GM18870 (cell line): ENCODE results near the gene RCBTB2.
A peak's percentile ranks its signal among the peaks of the same experiment; 100 is the strongest.

Experiments used
- ATAC-seq: cut with Tn5 transposase; IDR thresholded peaks from one replicate; pipeline ENCODE4 v1.9.1; 2021; ENCODE audit warnings: moderate library complexity; ENCODE audit not compliant: unreplicated experiment

The RCBTB2 gene

GRCh38 chr13:48496271-48497161 is 36.4 kb downstream of the RCBTB2 start:
- ATAC-seq, result no peak

- no peak for ATAC-seq
These were observed 38.0 kb downstream of the RCBTB2 start for GRCh38 chr13:48494874-48495273.

DNA sequence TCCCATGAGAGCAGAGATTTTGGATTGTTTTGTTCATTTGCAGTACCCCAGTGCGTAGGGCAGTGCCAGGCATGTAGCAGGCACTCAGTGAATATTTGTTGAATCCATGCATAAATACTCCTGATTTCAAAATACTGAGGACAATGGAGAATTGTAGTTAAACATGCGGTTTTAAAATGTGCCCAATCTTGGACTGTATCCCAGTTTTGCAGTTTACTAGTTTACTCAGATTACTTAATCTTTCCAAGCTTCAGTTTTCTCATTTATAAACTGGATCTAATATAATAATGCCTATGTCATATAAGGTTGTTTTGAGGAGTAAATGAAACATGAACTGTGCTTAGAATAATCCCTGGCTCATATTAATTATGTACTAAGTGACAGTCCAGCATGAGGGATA is 39.0 kb downstream of the RCBTB2 start:
- no peak for ATAC-seq

DNA sequence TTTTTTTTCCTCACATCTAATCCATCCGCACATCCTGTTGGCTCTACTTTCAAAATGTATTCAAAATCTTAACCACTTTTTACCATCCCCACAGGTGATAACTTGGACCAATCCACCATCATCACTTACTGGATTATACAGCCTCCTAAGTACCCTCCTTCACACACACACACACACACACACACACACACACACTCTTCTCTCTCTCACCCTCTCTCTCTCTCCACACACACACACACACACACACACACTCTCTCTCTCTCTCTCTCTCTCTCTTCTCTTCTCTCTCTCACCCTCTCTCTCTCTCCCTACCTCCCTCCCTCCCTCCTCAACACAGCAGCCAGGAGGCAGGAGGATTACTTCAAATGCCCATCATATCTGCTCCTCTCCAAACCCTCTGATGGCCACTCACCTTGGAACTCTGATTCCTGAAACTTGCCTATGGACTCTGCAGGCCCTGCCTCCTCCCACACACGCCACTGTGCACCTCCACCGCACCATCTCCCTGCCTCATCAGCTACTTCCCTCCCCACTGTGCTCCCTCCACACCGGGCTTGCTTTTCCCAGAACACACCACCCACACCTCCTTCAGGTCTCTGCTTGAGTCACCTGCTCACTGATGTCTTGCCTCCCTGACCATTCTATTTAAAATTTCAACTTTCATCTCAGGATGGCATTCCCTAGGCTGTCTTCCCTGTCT is 39.7 kb downstream of the RCBTB2 start:
- ATAC-seq, result no peak

DNA sequence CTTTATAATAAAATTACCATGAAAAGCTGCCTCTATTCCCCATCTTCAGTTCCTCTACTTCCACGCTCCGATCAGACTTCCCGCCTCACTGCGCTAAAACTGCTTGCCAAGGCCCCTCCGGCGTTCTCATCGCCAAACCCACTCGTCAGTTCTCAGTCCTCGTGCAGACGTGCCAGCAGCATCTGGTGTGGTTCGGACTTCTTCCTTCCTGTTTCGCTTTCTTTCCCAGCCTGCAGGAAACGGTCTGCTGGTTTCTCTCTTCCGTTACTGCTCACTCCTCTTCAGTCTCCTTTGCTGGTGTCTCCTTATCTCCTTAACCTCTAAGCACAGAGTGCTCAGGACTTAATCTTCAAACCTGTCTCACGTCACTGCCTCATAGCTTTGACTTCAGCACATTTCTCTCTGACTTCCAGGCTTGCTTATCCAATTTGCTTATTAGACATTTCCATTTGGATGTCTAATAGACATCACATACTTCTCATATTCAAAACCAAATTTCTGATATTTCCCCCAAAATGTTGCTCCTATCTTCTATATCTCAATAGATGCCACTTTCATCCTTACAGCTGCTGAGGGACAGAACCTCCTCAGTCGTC is 40.3 kb downstream of the RCBTB2 start:
- ATAC-seq, result peak; percentile 78

DNA sequence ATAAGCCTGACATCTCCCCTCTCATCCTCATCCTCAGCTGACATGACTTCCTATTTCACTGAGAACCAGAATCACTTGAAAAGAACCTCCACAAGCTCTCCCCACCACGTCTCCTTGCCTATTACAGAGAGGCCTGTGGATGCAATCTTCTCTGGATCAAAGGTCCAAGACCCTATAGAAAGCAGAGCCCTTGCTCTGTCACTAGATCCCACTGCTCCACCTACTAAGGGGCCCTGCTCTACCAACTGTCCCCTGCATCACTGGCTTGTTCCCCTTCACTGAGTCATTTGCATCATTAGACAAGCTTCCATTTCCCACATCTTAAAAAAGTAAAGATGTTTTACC is 40.8 kb downstream of the RCBTB2 start:
- ATAC-seq, result peak; percentile 38

GRCh38 chr13:48491423-48492095 is 41.3 kb downstream of the RCBTB2 start:
- no peak for ATAC-seq

- ATAC-seq, result no peak
These were observed 42.6 kb downstream of the RCBTB2 start for GRCh38 chr13:48490241-48490640.

DNA sequence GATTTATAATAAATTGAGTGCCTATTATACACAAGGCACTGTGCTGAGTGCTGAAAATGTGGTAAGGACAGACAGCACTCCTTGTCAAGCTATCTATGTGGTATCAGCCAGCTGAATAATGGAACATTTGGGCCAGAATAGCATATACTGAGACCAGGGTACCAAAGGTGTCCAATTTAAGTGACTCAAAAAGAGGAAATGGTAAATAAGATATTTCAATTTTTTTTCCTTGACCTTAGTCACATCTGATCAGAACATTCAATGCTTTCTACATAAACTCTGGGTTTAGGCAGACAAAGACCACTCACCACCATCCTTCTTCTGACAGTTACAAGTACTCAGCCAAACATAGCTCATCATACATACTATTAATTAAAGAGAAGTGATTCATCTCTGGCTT is 43.2 kb downstream of the RCBTB2 start:
- ATAC-seq, result no peak

DNA sequence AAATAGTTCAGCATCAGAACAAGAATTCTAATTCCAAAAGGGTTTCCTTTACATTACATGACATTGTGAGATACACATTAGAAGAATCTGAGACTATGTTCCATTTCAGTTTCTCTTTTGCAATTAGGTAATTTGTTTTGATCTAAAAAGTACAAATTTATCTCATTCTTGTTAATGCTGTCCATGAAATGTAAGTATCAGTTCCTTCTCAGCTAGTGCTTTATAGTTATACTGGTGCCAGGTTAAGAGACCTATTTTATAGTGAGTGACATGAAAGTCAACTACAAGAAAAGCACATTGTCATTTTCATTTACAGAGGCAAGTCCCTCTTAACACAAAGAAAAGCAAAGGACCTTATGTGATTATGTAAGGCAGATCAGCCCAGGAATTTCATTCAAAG is 43.9 kb downstream of the RCBTB2 start:
- ATAC-seq, result no peak

DNA sequence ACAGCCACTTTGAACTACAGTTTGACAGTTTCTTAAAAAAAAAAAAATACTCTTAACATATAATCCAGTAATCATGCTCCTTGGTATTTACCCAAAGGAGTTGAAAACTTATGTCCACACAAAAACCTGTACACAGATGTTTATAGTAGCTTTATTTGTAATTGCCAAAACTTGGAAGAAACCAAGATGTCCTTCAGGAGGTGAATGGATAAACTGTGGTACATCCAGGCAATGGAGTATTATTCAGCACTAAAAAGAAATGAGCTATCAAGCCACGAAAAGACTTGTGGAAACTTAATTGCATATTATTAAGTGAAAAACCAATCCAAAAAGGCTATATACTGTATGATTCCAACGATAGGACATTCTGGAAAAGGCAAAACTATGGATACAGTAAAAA is 44.9 kb downstream of the RCBTB2 start:
- no peak for ATAC-seq

GRCh38 chr13:48486836-48487235 is 46.0 kb downstream of the RCBTB2 start:
- no peak for ATAC-seq

- no peak for ATAC-seq
These were observed 46.5 kb downstream of the RCBTB2 start for GRCh38 chr13:48486362-48486761.

DNA sequence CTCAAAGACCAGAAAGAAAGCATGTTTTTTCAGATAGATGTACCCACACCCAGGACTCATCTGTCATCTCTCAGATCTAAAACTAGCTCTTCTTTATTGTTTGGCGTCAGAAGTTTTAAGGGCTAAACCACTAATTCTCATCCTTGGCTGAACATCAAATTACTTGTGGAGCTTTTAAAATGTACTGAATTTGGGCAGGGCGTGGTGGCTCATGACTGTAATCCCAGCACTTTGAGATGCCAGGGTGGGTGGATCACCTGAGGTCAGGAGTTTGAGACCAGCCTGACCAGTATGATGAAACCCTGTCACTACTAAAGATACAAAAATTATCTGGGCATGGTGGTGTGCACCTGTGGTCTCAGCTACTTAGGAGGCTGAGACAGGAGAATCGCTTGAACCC is 47.4 kb downstream of the RCBTB2 start:
- ATAC-seq, result no peak

DNA sequence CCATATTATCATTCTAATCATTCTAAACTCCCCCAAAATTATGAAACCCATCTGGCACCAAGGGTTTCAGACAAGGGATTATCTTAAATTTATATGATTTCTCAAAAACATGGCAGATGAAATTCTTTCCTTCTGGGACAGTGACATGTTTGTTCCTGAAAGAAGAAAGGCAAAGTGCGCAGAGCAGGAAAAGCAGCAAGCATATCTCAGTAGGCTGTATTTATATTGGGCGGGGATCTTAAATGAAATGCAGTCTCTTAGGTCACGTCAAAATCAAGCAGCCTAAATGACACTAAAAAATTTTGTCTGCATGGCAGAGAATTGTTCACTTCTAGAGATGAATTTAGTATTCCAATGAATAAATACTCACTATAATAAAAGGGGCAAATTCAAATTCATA is 49.3 kb downstream of the RCBTB2 start:
- ATAC-seq, result no peak

DNA sequence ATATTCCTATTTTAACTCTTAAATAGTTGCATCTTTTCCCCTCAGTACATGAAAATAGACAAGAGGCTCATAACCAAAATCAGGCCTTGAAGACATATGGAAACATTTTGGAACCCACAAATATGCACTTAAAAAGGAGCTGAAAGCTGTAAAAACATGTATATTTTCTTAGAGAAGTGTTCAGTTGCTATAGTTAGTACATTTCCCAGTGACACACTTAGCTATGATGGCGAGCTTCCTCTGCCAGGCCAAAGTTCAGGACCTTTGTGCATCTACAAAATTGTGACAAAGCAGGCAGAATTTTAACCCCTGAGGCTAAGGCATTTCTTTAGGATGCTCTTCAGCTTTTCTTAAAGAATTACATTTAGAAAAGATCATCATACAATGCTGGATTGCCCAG is 54.5 kb downstream of the RCBTB2 start:
- ATAC-seq, result no peak

DNA sequence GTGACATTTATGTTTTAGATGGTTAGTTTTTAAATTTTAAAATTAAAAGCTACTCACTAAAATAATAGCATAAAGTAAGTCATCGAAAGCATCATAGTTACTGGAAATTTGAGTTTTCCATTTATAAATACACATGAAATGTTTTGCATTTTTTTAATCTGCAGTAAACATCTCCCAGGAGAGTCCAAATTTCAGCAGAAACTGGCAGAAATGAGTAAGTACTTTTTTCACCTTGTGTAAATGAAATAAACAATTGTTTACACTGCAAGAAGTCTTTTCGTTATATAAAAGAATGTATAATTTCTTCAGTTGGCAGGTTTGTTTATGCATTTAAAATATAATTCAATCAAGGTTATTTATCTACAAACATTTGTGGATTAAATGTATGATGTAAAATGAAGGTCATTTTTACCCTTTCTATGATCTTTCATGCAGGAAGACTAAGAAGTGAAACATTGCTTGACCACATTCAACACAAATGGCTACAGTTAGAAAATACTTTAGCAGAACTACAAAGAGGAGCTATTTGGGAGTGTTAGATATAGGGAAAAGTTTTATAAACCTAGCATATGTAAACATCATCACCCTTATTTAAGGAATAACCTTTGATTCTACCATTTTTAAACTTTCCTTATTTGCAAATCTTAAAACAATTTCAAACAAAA is 55.6 kb downstream of the RCBTB2 start:
- ATAC-seq, result peak; percentile 53

GRCh38 chr13:48476686-48477085 is 56.2 kb downstream of the RCBTB2 start:
- no peak for ATAC-seq

DNA sequence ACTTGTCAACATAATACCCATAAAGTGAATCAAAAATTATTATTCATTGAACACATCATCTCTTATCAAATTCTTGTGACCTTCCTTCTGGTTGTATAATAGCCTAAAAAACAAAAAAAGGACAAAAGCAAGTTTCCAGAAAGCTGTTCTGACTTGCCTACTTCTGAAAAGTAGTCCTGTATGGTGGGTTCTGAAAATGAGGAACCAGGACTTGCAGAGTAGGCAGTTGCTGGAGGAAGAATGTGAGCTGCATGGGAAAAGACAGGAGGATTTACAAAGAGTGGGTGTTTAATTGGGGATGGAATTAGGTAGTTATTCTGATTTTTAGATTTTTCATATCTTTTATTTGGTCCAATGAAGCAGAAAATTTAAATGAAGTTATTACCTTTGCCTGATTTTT is 56.7 kb downstream of the RCBTB2 start:
- no peak for ATAC-seq

GRCh38 chr13:48475230-48475629 is 57.6 kb downstream of the RCBTB2 start:
- no peak for ATAC-seq
